ENCODE measurements around the gene TCF7L1. TPM values are rescaled to one million over a fixed set of nuclear protein-coding genes. Genes with fewer than 3 reads are reported as not detected.

The TCF7L1 gene
- total and polyA plus RNA-seq, 9 of the 15 experiments (the other 6 are each of a cell fraction or from before 2014, with no cell fraction given) = 0.03 to 0.11 (median 0.07) TPM; not detected in 5

GRCh38 chr2:85253890-85254289 is 120.7 kb downstream of the TCF7L1 start:
- Histone ChIP-seq H2AFZ (ENCODE audit: low read depth, low read length) (no peak overlapping the region), H3K4me1 (replicated peaks in 1 of 2; ENCODE audit: control insufficient read depth in 2 of 2, insufficient read depth in 2 of 2, low read length in 2 of 2) (0 out of 5 replicates have a peak, but pooled peaks cover 0 to 3% of the 10 kb centered on the region in 2 experiments), H3K9me3 (replicated peaks; ENCODE audit: control insufficient read depth, insufficient read depth, low read depth, low read length) (no peaks in the 10 kb centered on the region), H3K9me1 (ENCODE audit: control insufficient read depth, insufficient read depth, low read length) (no peaks in the 10 kb centered on the region), H3K4me2 (ENCODE audit: insufficient read depth, low read length) (no peak overlapping the region), H3K4me3 (no peak overlapping the region), H3K9ac (ENCODE audit: insufficient read depth in 1 of 2, low read depth in 2 of 2, low read length in 2 of 2) (no peak overlapping the region), H3K27ac (ENCODE audit: extremely low read depth, low read depth, low read length) (no peak overlapping the region), H3K27me3 (ENCODE audit: control insufficient read depth in 2 of 2, insufficient read depth in 2 of 2, low read length in 2 of 2) (peaks cover 25 to 71% of the 10 kb centered on the region in 2 experiments; a peak in 4 of 5 replicates), H3K36me3 (ENCODE audit: control insufficient read depth, insufficient read depth, low read length) (no peaks in the 10 kb centered on the region), H4K20me1 (replicated peaks; ENCODE audit: control insufficient read depth, insufficient read depth, low read length) (no peaks in the 10 kb centered on the region), H3K79me2 (ENCODE audit: control insufficient read depth, insufficient read depth, low read length) (no peaks in the 10 kb centered on the region)
- CTCF ChIA-PET (ENCODE audit: low intra/inter-chr PET ratio) = no interaction called here
- 6% methylated on average over 5 of the region's 5 CpGs for WGBS (ENCODE audit: insufficient coverage, low coverage, missing lambda C conversion rate)
- in situ Hi-C loops (cut with MboI) (no loop called here), intact Hi-C loops (cut with micrococcal nuclease) (no loop called here)
- TF ChIP-seq TRIM24 (IDR thresholded peaks at IDR 0.05) (no peak), ZNF778 (CRISPR knock-in tag; IDR thresholded peaks at IDR 0.05) (no peak), ZNF696 (CRISPR knock-in tag; conservative IDR thresholded peaks at IDR 0.05) (no peak), NR1H2 (CRISPR knock-in tag; IDR thresholded peaks at IDR 0.05) (no peak), MBD2 (IDR thresholded peaks at IDR 0.05; ENCODE audit: borderline replicate concordance, low read depth) (no peak), PHB2 (IDR thresholded peaks at IDR 0.05; ENCODE audit: low read depth) (no peak), ZNF347 (CRISPR knock-in tag; IDR thresholded peaks at IDR 0.05; ENCODE audit: low read depth) (no peak), GTF2A2 (tag; IDR thresholded peaks at IDR 0.05) (no peak), TAF1 (IDR thresholded peaks at IDR 0.05; ENCODE audit: control insufficient read depth, extremely low read depth, insufficient read depth, low read length, severe bottlenecking) (no peak), NELFE (IDR thresholded peaks at IDR 0.05; ENCODE audit: insufficient read depth, insufficient read length) (no peak), CCNT2 (IDR thresholded peaks at IDR 0.05; ENCODE audit: borderline replicate concordance, extremely low read depth, insufficient read length, low read depth, low read length) (no peak), ZNF3 (CRISPR knock-in tag; IDR thresholded peaks at IDR 0.05) (no peak), JUND (IDR thresholded peaks at IDR 0.05; ENCODE audit: borderline replicate concordance, low read depth, low read length) (no peak), JUND (tag; IDR thresholded peaks at IDR 0.05; ENCODE audit: borderline replicate concordance, low read depth, low read length) (no peak), ZFP36 (IDR thresholded peaks at IDR 0.05; ENCODE audit: low read depth, low read length, partially characterized antibody) (no peak), HLTF (IDR thresholded peaks at IDR 0.05) (no peak), ASH1L (IDR thresholded peaks at IDR 0.05; ENCODE audit: borderline replicate concordance, low read depth, partially characterized antibody) (no peak)
- TF ChIP-seq, protein P1, sequence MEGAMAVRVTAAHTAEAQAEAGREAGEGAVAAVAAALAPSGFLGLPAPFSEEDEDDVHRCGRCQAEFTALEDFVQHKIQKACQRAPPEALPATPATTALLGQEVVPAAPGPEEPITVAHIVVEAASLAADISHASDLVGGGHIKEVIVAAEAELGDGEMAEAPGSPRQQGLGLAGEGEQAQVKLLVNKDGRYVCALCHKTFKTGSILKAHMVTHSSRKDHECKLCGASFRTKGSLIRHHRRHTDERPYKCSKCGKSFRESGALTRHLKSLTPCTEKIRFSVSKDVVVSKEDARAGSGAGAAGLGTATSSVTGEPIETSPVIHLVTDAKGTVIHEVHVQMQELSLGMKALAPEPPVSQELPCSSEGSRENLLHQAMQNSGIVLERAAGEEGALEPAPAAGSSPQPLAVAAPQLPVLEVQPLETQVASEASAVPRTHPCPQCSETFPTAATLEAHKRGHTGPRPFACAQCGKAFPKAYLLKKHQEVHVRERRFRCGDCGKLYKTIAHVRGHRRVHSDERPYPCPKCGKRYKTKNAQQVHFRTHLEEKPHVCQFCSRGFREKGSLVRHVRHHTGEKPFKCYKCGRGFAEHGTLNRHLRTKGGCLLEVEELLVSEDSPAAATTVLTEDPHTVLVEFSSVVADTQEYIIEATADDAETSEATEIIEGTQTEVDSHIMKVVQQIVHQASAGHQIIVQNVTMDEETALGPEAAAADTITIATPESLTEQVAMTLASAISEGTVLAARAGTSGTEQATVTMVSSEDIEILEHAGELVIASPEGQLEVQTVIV (CRISPR knock-in tag; IDR thresholded peaks at IDR 0.05; ENCODE audit: borderline replicate concordance) = no peak
- ATAC-seq (no peak), FAIRE-seq (no peak), DNase-seq (ENCODE audit: extremely low read depth in 1 of 4, low spot score in 3 of 4) (no peak)
- BruUV-seq (replicated peaks) = no TSS peak
- POLR2A ChIA-PET = no interaction called here

All from K562 (cell line).